GM12891 (cell line): Measurements from ENCODE around the gene USP34.

Source experiments
- POLR2A ChIP-seq: IDR thresholded peaks from 2 replicates; pipeline ENCODE4 v1.6.1; 2011; ENCODE audit warnings: low read depth, low read length, control low read depth
- POLR2AphosphoS5 ChIP-seq: IDR thresholded peaks from 2 replicates; pipeline ENCODE4 v1.6.1; 2011; ENCODE audit warnings: low read depth, low read length, control low read depth

DNA sequence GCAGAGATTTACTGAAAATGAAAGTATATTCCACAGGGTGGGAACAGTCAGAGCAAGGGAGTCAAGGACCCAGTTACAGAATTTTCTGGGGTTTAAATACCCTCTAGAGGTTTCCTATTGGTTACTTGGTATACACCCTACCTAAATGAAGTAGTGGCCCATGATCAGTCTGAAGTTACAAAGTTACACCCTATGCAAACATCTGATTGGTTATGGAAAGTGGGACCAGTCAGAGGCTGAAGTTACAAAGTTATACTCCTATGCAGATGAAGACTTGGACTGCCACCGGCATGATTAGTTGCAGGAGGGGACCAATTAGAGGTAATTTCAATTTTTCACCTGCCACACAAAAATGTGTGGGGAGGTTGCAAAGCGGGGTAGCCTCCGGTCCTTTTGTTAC lies 56.2 kb downstream of the USP34 start:
- TF ChIP-seq POLR2A (no peak), POLR2AphosphoS5 (no peak)
